HG02870 (cell line): ENCODE measurements around the gene CALCOCO1.
A peak's percentile ranks its signal among the peaks of the same experiment; 100 is the strongest.
"Not testable (repeated sequence)": the region's sequence is repeated elsewhere in the genome, so short reads cannot be mapped to it uniquely, and the experiment has no call there.

Source experiments
- ATAC-seq: cut with Tn5 transposase; IDR thresholded peaks from one replicate; pipeline ENCODE4 v1.9.1; 2021; ENCODE audit warnings: mild to moderate bottlenecking, moderate library complexity; ENCODE audit not compliant: unreplicated experiment

Gene CALCOCO1

GRCh38 chr12:53727310-53728041 lies at the start of gene CALCOCO1:
TSS of gene CALCOCO1 (minus strand) at chr12:53727452. CDS start at chr12:53725242, 2,210 bp downstream.
- ATAC-seq: peak; percentile 98

DNA sequence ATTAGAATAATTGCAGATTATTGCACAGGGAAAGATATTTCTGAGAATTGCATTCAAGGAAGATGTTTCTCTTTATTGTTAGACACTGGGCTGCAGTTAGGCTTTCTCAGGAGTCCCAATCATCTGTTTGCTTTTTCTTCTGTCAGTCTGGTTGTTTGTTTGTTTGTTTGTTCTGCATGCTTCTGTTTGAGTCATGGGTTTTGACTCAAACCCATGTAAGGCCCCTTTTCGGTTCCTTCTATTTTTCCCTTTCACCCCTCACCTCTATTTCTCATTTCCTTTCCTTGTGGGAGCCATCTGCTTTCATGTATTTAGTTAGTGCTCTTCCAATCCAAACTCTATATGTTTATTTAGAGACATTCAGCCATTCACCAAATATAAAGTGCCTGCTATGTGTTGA lies 49.6 kb upstream of the CALCOCO1 start:
- no peak for ATAC-seq

DNA sequence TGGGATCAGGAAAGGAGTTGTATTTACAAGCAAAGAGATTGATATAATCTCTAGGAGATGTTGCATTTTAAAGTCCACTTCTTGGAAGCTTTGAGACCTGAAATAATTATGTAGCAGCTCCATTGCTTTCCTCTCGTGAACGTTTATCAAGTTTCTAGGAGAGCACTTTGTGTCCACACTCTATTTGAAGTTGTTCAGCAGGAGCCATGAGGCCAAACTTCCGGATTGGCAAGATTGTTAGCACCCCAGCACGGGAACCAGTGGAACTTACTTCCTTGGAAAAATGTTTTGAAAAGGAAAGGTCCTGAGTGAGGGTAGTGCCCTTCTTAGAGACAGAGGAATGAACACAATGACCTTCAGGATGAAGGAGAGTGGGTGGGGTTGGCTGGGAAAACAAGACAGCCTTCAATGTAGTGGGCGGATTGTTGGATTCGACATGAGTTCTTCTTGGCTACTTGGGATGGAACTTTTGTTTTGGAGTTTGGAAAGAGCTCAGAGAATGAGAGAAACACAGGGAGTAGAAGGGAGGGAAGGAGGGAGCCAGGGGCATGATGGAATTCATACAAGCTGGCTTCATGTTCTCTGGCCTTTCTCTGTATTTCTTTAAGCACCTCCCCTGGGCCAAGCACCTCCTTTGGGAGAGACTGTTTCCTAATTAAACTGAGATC lies 48.4 kb upstream of the CALCOCO1 start:
- no peak for ATAC-seq

DNA sequence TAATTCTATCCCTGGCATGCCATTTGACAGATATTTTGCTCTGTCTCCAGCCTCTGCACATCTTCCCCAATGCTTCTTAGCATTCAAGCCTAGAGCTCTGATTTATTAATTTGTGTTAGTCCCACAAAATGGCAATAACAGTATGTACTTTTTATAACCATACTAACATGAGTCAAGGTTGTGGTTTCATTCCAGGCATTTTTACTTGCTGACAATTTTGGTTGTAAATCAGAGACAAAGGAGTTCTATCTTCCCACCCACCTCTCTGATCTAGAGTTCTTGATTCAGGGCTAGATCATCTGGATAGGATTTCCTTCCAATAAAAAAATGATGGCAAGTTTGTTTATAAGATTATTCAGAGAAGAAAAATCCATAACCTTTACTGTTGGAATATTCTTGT lies 43.0 kb upstream of the CALCOCO1 start:
- no peak for ATAC-seq

GRCh38 chr12:53768976-53769375 lies 41.7 kb upstream of the CALCOCO1 start:
- no peak for ATAC-seq

DNA sequence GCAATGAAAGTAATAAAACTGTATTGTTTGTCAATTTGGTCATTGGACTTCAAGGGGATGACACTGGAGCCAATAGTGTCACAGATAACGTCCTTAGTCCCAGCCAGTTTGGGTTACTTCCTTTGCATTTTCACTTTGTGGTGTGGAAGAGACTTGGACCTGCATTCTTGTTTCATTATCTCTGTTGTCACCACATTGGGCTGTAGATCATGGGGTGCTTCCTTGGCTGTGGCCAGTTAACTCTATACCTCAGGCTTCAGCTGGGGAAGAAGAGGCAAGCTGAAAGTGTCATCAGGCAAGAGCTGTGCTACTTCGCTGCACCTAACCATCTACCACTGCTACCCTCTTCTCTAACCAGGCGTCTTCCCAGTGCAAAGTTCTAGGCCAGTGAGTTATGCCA lies 39.6 kb upstream of the CALCOCO1 start:
- no peak for ATAC-seq

GRCh38 chr12:53765891-53766290 lies 38.6 kb upstream of the CALCOCO1 start:
- ATAC-seq: no peak

- no peak for ATAC-seq
These were observed 37.4 kb upstream of the CALCOCO1 start for GRCh38 chr12:53764615-53765014.

GRCh38 chr12:53762793-53763192 lies 35.5 kb upstream of the CALCOCO1 start:
- ATAC-seq: not testable (repeated sequence)

GRCh38 chr12:53761306-53761705 lies 34.1 kb upstream of the CALCOCO1 start:
- ATAC-seq: no peak

GRCh38 chr12:53759261-53759660 lies 32.0 kb upstream of the CALCOCO1 start:
- ATAC-seq: no peak

- ATAC-seq: no peak
These were observed 31.5 kb upstream of the CALCOCO1 start for GRCh38 chr12:53758730-53759103.

GRCh38 chr12:53758081-53758729 lies 31.0 kb upstream of the CALCOCO1 start:
- ATAC-seq: no peak

- peak; percentile 60 for ATAC-seq
These were observed 30.0 kb upstream of the CALCOCO1 start for GRCh38 chr12:53757101-53757770.

- no peak for ATAC-seq
These were observed 29.2 kb upstream of the CALCOCO1 start for GRCh38 chr12:53756300-53757100.

DNA sequence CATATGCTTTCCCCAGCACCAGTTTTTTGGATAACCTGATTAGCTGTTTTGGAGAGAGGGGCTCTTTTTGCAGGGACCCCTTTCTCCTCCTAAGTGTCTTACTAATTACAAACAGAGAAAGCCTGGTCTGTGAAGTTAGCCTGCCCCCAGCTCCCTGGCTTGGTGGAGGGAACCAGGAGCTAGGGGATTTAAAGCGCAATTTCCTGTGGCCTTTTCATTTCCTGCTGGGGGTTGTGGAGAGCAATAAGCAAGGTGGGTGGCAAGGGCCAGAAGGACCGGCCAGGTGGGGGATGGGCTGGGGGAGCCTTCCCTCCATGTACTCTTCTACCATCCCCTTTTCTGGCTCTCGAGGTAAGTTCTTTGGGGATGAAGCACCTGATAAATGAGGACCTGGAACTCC lies 28.6 kb upstream of the CALCOCO1 start:
- no peak for ATAC-seq

DNA sequence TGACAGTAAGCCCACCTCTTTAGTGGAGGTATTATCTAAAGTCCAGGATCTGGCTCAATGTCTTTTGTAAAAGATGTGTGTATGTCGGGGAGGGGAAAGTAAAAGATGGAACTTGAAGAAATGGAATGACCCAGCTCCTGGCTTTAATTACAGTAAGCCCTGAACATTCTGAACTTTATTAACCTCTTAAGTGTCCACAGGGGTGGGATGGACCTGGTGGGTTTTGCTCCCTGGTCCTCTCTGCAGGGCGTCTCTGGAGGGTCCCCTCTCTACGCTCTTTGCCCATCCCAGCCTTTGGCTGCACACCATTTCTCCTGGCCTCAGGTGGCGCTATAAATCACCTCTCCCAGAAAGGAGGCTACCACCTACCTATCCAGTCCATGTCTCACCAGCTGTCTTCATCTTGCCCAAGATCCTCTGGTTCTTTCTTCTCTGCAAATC lies 28.2 kb upstream of the CALCOCO1 start:
- no peak for ATAC-seq

DNA sequence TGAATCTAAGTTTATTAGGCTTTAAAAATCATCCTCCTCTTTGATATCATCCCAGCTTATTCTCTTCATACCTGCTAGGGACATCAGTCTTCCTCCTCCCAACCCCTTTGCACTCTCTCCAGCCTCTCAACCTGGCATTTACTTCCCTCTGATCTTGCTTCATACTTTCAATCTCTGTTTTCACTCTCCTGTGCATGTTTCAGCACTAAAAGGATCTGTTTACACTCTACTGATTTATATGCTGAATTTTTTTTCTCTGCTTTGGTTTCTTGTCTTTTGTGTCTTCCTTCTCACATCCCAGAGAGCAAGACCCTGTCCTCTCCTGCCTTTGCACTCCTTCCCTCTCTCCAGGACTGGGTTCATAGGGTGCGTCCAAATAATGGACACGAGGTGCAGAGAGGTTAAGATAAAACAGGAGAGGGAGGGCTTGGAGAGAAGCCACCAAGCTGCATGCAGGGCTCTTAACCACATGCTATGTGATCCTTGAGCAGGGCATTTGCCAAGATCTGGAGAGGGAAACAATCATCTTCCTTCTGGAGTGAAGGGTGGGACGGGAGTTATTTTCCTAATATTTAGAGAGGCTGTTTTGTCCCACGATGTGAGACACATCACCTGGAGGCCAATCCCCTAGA lies 27.5 kb upstream of the CALCOCO1 start:
- ATAC-seq: no peak

DNA sequence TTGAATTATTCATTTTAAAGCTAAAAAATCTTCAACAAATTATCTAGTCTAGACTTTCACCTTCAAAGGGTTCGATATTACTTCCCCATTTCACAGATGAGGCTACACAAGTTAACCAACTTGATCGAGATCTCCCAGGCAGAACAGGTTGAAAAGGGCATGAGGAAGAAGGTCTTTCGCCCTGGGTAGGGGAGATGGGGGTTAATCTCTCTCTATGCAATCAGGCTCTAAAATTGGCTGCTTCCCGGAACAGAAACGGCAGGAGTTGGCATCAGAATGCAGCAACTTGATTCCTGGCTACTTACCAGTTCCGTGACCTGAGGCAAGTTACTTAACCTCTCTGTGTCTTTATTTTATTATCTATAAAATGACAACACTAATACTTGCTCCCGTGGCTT lies 26.9 kb upstream of the CALCOCO1 start:
- ATAC-seq: no peak

DNA sequence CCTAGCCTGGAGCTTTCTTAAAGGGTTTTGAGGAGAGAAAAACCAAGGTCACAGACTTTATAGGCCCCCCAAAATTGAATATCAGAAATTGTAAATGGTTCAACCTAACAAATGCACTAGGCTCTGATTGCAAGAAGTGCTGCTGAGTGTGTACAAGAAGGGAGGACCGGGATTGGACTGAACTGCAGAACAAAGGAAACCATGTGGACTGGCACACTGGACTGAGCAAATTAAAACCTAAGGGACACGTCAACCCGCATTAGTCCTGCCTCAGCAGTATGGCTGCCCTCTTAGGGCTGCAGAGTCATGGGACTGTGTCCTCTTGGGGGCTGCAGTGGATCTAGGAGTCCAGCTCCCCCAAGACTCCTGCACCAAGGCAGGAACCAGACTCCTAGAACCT lies 25.4 kb upstream of the CALCOCO1 start:
- ATAC-seq: no peak
